Inflammatory macrophage treated with lipopolysaccharide for 1 hour (primary cell): Measurements from ENCODE around the gene KCNA3.
"Not testable (repeated sequence)": the region's sequence is repeated elsewhere in the genome, so short reads cannot be mapped to it uniquely, and the experiment has no call there.

Experiments
- DNase-seq, 2 donors: peaks; one replicate each; pipeline ENCODE4 v3.0.0-alpha.2; 2020 to 2022

The KCNA3 gene

GRCh38 chr1:110677526-110677925 lies 2.8 kb upstream of the KCNA3 start:
- no peak for DNase-seq

- no peak for DNase-seq
Observed at GRCh38 chr1:110676970-110677369, 2.2 kb upstream of the KCNA3 start.

GRCh38 chr1:110675060-110675791 lies 486 bp upstream of the KCNA3 start:
- DNase-seq = no peak

GRCh38 chr1:110673805-110674336 lies 869 bp downstream of the KCNA3 start:
- no peak for DNase-seq

- DNase-seq = no peak
Observed at GRCh38 chr1:110673197-110673701, 1.5 kb downstream of the KCNA3 start.

GRCh38 chr1:110672753-110673108 lies 2.0 kb downstream of the KCNA3 start:
- no peak for DNase-seq

GRCh38 chr1:110672001-110672752 lies 2.6 kb downstream of the KCNA3 start:
- DNase-seq = peak in 1 of 2 donors; percentile 69

- DNase-seq = no peak
Observed at GRCh38 chr1:110671361-110671760, 3.4 kb downstream of the KCNA3 start.

GRCh38 chr1:110668549-110668948 lies 6.2 kb downstream of the KCNA3 start:
- peak; percentile 73 to 76 for DNase-seq

GRCh38 chr1:110667776-110668175 lies 7.0 kb downstream of the KCNA3 start:
- DNase-seq = no peak

GRCh38 chr1:110663241-110663640 lies 11.5 kb downstream of the KCNA3 start:
- no peak for DNase-seq

GRCh38 chr1:110659559-110659958 lies 15.2 kb downstream of the KCNA3 start:
- DNase-seq = not testable (repeated sequence)

GRCh38 chr1:110657351-110657750 lies 17.4 kb downstream of the KCNA3 start:
- DNase-seq = no peak

GRCh38 chr1:110650609-110651008 lies 24.1 kb downstream of the KCNA3 start:
- no peak for DNase-seq

- DNase-seq = no peak
Observed at GRCh38 chr1:110648417-110648816, 26.3 kb downstream of the KCNA3 start.

- DNase-seq = peak; percentile 96 to 99
Observed at GRCh38 chr1:110647254-110647891, 27.4 kb downstream of the KCNA3 start.

- peak; percentile 96 to 99 for DNase-seq
Observed at GRCh38 chr1:110645821-110646735, 28.7 kb downstream of the KCNA3 start.

- peak; percentile 82 to 87 for DNase-seq
Observed at GRCh38 chr1:110645211-110645610, 29.5 kb downstream of the KCNA3 start.

GRCh38 chr1:110643879-110644472 lies 30.8 kb downstream of the KCNA3 start:
- peak; percentile 83 to 90 for DNase-seq

- DNase-seq = peak; percentile 91 to 95
Observed at GRCh38 chr1:110639724-110640386, 34.9 kb downstream of the KCNA3 start.

GRCh38 chr1:110638556-110638955 lies 36.2 kb downstream of the KCNA3 start:
- DNase-seq = no peak
